ENCODE data around the gene AZGP1.
"Not testable (repeated sequence)": the region's sequence is repeated elsewhere in the genome, so short reads cannot be mapped to it uniquely, and the experiment has no call there.

Gene AZGP1

DNA sequence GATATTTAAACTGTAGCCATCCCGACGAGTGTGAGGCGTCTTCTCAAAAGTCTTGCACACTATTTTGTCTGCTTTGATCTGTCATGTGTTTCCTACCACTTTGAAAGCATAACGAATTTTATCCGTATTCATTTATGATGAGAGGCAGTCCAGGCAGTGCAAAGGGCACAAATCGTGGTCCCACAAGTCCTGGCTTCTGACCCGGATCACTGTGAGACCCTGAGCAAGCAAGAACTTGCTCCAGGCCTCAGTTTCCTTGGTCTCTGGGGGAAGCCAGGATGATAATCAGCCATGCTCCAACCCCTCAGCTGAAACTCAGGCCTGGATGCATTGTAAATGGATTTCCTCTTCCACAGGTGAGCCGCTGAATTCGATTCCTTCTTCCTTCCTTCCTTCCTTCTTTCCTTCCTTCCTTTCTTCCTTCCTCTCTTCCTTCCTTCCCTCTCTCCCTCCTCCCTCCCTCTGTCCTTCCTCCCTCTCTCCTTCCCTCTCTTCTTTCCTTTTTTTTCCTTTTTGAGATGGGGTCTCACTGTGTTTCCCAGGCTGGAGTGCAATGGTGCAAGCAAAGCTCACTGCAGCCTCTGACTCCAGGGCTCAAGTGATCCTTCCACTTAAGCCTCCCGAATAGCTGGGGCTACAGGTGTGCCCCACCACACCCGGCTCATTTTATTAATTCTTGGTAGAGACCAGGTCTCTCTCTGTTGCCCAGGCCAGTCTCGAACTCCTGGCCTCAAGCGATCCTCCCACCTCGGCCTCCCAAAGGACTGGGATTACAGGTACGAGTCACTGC lies 21.1 kb upstream of the AZGP1 start:
- DNase-seq = no peak

DNA sequence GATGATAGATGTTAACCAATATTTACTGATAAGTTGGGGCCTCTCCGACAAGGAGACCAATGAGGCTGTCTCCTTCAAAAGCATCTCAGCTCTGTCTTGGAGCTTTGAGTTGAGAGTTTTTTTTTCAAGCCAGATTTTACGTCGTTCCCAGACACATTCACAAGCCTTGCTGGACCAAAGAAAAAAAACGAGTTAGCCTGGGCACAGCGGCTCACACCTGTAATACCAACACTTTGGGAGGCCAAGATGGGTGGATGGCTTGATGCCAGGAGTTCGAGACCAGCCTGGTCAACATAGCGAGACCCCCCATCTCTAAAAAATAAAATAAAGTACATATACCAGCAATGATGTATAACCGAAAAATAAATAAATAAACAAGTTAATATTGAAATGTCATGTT lies 19.0 kb upstream of the AZGP1 start:
- DNase-seq = no peak

DNA sequence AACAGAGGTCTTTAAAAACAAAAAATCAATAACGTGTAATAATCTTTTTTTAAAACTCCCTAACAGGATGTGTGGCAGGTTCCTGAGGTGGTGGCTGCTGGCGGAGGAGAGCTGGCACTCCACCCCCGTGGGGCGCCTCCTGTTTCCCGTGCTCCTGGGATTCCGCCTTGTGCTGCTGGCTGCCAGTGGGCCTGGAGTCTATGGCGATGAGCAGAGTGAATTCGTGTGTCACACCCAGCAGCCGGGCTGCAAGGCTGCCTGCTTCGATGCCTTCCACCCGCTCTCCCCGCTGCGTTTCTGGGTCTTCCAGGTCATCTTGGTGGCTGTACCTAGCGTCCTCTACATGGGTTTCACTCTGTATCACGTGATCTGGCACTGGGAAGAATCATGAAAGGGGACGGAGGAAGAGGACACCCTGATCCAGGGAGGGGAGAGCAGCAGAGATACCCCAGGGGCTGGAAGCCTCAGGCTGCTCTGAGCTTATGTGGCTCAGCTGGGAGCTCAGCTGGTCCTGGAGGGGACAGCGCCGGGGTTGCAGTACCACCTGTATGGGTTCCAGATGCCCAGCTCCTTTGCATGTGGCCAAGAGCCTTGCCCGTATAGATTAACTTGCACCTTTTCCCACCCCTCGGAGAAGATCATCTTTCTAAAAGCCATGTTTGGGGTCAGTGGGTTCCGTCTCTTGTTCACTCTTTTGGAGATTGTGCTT lies 16.7 kb upstream of the AZGP1 start:
- no peak for DNase-seq

DNA sequence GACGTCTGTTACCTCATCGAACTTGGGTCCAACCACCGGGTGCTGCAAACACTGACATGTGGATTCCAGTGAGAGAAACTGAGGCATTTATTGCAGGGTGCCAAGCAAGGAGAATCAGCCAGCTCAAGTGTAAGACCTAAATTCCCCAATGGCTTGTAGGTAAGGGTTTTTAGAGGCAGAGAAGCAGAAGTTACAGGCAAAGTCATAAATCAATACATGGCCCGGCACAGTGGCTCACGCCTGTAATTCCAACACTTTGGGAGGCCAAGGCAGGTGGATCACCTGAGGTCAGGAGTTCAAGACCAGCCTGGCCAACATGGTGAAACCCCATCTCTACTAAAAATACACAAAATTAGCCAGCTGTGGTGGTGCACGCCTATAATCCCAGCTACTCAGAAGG lies 15.7 kb upstream of the AZGP1 start:
- not testable (repeated sequence) for DNase-seq

DNA sequence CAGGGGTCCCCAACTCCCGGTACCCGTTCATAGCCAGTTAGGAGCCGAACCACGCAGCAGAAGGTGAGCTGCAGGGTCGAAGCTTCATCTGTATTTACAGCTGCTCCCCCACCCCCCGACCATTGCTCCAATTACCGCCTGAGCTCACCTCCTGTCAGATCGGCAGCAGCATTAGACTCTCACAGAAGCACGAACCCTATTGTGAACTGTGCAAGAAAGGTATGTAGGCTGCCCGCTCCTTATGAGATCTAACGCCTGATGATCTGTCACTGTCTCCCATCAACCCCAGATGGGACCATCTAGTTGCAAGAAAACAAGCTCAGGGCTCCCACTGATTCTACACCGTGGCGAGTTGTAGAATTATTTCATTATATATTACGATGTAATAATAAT lies 14.6 kb upstream of the AZGP1 start:
- no peak for DNase-seq

DNA sequence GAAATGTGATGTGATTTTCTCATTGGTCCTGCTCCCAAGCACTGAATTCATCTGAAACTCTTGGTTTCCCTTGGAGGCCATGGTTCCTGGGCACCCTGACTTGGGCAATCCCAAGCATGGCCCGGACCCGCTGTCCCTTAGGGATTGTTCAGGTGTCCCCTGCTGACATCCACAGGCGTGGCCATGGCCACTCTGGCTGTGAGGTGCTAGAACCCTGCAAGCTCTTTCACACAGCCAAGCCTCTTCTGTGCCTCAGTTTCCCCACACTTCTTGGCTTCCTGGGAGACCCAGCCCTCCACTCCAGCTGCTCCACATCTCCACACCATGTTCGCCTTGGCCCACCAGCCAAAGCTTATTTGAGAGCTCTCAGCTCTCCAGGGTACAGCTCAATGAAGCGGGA lies 12.0 kb upstream of the AZGP1 start:
- DNase-seq = no peak

DNA sequence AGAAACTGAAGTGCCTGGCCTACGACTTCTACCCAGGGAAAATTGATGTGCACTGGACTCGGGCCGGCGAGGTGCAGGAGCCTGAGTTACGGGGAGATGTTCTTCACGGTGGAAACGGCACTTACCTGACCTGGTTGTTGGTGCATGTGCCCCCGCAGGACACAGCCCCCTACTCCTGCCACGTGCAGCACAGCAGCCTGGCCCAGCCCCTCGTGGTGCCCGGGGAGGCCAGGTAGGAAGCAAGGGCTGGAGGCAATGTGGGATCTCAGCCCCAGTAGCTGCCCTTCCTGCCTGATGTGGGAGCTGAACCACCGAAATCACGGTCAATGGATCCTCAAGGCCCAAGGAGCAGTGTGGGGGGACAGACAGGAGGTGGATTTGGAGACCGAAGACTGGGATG lies 11.5 kb upstream of the AZGP1 start:
- not testable (repeated sequence) for DNase-seq

DNA sequence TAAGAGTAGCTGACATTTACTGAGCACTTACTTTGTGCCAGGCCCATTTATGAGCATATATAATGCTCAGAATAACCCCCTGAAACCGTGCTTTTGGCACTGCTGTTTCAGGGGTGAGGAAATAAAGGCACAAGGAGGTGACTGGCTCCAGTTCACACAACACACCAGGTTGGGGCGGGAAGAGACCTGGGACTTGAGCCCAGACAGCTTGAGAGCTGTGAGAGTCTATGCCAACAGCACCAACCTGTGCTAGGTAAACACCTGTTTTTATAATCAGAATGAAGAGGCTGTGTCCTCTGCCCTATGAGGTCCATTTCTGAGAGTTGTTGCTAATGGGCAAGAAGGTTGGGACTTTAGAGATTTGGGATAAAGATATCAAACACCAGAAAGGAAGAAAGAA lies 8.8 kb upstream of the AZGP1 start:
- DNase-seq = no peak

DNA sequence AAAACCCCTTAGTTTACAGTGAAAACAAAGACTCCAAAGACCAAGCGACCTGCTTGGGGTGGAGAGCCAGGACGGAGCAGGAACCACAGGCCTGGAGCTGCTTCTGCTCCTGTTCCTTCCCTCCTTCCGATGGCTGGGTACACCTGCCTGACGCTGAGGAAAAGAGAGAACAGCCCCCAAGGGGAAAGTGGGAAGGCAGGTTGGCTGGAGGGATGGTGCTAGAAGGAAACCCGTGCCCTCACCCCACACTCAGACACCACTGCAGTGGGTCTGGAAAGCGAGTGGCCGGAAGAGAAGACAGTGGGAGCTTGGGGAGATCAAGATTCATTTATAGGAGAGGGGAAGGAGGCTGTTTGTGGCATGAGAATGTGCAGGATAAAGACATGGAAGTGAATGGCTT lies 5.2 kb upstream of the AZGP1 start:
- not testable (repeated sequence) for DNase-seq

DNA sequence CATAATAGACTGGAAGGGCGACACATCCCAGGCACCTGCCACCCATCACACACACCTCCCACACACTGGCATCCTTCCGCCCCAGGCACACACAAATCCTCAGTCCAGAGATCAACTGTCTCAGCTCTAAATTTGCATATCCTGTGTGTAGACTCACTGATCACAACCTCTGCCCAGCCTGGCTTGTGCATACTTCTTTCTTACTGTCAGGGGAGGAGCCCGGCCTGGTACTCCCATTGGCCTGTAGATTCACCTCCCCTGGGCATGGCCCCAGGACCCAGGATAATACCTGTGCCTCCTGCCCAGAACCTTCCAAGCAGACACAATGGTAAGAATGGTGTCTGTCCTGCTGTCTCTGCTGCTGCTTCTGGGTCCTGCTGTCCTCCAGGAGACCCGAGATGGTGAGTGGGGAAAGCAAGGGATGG lies 4.6 kb upstream of the AZGP1 start:
- not testable (repeated sequence) for DNase-seq

DNA sequence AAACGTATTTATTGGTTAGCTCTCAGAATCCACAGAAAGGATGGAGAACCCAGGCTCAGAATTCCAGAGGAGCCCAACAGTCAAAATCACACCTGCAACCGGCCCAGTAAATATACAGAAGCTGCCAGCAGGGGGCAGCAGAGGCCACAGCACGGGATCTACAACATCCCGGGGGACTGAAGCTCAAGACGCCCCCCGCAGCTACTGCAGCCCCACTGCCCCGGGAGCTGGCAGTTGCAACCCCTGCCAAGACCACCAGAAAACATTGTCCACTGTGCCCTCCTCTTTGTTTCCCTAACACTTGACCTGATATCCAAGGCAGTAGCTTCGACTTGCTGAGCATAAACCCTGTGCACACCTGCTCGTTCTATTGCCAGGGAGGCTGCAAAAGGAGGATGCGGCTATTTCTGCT lies 4.0 kb upstream of the AZGP1 start:
- not testable (repeated sequence) for DNase-seq

DNA sequence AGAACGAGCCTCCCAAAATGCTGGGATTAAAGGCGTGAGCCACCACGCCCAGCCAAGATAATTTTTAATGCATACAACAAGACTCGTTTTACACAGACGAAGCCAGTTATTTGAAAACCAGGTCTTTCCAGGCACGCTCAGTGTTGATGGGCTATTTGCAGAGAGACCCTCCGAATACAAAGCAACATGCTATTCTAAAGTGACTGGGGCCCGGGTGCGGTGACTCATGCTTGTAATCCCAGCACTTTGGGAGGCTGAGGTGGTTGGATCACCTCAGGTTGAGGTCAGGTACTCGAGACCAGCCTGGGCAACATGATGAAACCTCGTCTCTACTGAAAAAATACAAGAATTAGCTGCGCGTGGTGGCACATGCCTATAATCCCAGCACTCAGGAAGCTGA lies 795 bp upstream of the AZGP1 start:
- no peak for DNase-seq

DNA sequence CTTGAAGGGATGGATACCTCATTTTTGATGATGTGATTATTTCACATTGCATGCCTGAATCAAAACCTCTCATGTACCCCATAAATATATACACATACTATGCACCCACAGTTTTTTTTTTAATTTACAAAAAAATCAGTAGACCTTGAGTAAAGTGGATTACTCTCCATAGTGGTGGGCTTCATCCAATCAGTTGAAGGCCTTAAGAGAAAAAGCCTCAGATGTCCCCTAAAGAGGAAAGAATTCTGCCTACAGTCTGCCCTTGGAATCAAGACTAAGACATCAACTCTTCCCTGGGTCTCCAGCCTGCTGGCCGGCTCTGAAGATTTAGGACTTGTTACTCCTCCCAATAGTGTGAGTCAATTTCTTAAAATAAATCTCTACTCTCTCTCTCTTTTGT lies 1.1 kb downstream of the AZGP1 start:
- DNase-seq = no peak

DNA sequence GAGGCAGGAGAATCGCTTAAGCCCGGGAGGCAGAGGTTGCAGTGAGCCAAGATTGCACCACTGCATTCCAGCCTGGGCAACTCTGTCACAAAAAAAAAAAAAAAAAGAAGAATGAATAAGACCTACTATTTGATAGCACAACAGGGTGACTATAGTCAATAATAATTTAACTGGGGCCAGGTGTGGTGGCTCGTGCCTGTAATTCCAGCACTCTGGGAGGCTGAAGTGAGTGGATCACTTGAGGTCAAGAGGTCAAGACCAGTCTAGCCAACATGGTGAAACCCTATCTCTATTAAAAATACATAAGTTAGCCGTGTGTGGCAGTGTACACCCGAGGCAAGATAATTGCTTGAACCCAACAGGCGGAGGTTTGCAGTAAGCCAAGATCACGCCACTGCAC lies 2.0 kb downstream of the AZGP1 start:
- DNase-seq = not testable (repeated sequence)

DNA sequence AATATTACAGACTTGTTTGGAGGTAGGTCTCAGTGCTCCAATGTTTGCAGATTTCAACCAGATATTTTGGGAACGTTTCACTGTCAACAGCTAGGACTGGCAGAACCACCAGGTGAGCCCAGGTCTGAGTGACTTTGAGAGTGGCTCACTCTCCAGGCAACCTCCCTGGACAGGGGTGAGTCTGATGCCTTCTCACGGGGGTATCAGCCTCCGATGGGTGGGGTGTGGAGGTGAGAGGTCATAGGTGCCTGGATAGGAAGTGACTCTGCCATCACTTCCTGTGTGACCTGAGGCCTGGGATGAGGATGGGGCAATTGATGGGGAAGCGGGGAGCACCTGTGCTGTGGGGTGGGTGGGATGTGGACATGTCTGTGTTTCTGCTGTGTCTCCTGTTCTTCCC lies 4.6 kb downstream of the AZGP1 start:
- no peak for DNase-seq

DNA sequence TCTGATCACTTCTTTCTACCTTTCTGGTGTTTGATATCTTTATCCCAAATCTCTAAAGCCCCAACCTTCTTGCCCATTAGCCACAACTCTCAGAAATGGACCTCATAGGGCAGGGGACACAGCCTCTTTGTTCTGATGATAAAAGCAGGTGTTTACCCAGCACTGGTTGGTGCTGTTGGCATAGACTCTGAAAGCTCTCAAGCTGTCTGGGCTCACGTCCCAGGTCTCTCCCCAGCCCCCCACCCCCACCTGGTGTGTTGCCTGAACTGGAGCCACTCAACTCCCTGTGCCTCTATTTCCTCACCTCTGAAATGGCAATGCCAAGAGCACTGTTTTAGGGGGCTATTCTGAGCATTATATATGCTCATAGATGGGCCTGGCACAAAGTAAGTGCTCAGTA lies 6.0 kb downstream of the AZGP1 start:
- DNase-seq = not testable (repeated sequence)

DNA sequence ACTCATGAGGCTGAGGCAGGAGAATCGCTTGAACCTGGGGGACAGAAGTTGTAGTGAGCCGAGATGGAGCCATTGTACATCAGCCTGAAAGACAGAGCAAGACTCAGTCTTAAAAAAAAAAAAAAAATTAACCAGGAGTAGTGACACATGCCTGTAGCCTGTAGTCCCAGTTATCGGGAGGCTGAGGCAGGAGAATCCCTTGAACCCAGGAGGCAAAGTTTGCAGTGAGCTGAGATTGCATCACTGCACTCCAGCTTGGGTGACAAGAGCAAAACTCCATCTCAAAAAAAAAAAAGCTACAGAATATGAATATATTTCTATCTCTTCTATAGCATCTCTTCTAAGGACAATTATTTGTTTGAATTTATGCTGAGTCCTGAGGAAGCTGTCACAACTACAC lies 6.5 kb downstream of the AZGP1 start:
- no peak for DNase-seq

DNA sequence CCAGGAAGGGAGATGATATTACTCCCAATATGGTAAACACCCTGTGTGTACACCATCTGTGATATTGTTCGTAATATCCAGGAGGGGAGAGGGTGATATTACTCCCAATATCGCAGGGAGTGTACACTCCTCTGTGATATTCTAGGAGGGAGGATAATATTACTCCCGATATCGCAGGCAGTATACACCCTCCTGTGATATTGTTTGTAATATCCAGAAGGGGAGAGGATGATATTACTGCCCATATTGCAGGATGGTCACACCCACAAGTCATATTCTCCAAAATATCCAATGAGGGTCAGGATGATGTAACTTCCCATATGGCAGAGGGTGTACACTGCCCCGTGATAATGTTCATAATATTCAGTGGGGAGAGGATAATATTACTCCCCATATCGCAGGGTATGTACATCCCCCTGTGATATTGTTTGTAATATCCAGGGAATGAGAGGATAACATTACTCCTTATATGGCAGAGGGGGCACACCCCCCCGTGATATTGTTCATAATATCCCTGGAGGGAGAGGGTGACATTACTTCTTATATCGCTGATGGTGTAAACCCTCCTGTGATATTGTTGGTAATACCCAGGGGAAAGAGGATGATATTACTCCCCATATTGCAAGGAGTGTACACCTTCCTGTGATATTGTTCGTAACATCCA lies 17.1 kb downstream of the AZGP1 start:
- no peak for DNase-seq

DNA sequence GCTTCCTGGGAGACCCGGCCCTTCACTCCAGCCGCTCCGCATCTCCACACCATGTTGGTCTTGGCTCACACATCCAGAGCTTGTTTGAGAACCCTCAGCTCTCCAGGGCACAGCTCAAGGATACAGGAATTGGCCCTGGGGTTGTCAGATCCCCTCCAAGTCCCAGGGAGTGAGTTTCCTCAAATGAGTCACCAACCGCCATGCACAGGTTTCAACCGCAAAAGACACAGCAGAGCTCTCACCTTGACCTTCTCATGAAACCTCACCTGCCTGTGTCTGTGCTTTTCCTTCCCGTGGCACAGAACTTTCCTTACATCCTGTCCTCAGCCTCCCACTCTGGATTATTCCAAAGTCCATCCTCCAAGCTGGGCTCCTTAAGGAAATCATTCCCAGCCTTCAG lies 20.6 kb downstream of the AZGP1 start:
- DNase-seq = no peak

DNA sequence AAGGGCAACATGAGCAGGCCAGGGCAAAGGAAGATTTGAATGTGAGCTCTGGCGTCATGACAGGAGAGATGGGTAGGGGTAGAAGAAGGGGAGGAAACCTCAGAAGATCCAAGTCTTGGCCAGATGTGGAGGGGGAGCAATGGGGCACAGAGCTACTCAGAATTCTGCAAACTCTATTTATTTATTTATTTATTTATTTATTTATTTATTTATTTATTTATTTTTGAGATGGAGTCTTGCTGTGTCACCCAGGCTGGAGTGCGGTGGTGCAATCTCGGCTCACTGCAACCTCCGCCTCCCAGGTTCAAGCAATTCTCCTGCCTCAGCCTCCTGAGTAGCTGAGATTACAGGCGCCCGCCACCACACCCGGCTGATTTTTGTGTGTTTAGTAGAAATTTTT lies 21.2 kb downstream of the AZGP1 start:
- DNase-seq = not testable (repeated sequence)

DNA sequence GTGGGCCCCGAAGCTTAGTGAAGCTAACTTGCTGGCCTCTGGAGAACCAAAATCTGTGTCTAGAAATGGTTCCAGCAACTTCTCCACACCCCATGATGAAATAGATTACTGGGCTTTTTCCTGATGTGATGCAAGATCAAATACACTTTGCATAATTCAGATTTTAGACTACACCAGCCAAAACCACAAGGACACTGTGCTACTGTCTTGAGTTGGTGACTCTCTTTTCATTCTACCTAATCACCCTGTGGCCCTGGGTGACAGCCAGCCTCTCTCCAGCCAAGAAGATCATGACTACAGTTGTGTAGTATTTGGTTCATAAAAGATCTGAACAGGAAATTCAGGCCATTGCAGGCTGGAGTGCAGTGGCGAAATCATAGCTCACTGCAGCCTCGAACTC lies 22.2 kb downstream of the AZGP1 start:
- no peak for DNase-seq

DNA sequence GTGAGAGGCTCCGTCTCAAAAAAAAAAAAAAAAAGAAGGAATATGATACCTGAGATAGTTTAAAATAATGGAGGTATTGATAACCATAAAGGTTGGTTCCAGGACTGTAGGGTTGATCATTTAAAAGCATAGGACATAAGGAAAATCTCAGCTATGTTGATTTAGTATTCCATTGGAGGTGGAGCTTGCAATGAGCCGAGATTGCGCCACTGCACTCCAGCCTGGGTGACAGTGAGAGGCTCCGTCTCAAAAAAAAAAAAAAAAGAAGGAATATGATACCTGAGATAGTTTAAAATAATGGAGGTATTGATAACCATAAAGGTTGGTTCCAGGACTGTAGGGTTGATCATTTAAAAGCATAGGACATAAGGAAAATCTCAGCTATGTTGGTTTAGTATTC lies 23.2 kb downstream of the AZGP1 start:
- not testable (repeated sequence) for DNase-seq

DNA sequence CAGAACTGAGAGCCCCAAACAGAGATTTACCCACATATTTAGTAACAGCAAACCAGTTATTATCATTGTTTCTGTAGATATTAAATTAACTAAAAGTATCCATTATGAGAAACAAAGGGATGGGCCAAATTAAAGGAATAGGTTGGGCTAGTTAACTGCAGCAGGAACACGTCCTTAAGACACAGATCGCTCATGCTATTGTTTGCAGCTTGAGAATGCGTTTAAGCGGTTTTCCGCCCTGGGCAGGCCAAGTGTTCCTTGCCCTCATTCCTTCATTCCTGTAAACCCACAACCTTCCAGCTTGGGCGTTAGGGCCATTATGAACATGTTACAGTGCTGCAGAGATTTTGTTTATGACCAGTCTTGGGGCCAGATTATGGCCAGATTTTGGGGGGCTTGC lies 25.0 kb downstream of the AZGP1 start:
- not testable (repeated sequence) for DNase-seq

DNA sequence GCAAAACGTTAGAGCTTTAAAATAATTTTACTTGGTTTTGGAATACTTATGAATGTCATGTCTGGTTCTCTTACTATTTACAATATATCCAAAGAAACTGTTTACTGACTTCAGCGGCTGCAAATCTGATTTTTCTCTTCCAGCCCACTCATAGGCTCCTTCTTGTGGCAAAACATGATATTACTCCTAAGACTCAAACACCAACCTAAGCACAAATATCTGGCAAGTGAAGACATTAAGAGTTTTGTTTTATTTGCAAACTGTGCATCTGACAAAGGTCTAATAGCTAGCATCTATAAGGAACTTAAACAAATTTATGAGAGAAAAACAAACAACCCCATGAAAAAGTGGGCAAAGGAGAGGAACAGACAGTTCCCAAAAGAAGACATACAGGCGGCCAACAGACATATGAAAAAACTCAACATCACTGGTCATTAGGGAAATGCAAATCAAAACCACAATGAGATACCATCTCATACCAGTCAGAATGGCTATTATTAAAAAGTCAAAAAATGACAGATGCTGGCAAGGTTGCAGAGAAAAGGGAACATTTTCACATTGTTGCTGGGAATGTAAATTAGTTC lies 26.1 kb downstream of the AZGP1 start:
- no peak for DNase-seq
